HepG2 (cell line): Measurements from ENCODE around the gene IL17RB. TPM values are rescaled to one million over a fixed set of nuclear protein-coding genes. Genes with fewer than 3 reads are reported as not detected.

Source experiments
- HIVEP1 ChIP-seq: sonication (generic); formaldehyde crosslinking; IDR thresholded peaks from 2 replicates; pipeline ENCODE4 v1.4.0; 2020; ENCODE audit warnings: mild to moderate bottlenecking, missing genetic modification reagents
- RAD21 ChIP-seq: fragments of 450-650 bp; formaldehyde crosslinking; IDR thresholded peaks from 2 replicates; pipeline ENCODE4 v1.5.0; 2020; ENCODE audit warnings: mild to moderate bottlenecking
- SSRP1 ChIP-seq: IDR thresholded peaks from 2 replicates; pipeline ENCODE4 v1.6.1; 2016; ENCODE audit warnings: control low read depth
- TSC22D2 ChIP-seq: sonication (generic); formaldehyde crosslinking; IDR thresholded peaks from 2 replicates; pipeline ENCODE4 v1.5.1; 2020; ENCODE audit warnings: missing genetic modification reagents, mild to moderate bottlenecking, borderline replicate concordance
- ZNF274 ChIP-seq: sonication (generic); formaldehyde crosslinking; IDR thresholded peaks from 2 replicates; pipeline ENCODE4 v1.5.1; 2020; ENCODE audit warnings: mild to moderate bottlenecking, missing genetic modification reagents
- ZNF670 ChIP-seq: sonication (generic); formaldehyde crosslinking; IDR thresholded peaks from 2 replicates; pipeline ENCODE4 v1.8.0; 2022; ENCODE audit warnings: mild to moderate bottlenecking, missing genetic modification reagents, borderline replicate concordance
- polyA plus RNA-seq, 8 experiments: library from polyadenylated mRNA; depleted of rRNA in 3 of 8; stranded (reverse) in 7 of 8; unstranded in 1 of 8; fragments of >200 nt; fragmentation: Illumina TruSeq in 4 of 8; extraction: Trizol in 4 of 8; gene quantifications; 2 replicates each; pipeline versions ENCODE4 v1.2.1 to v1.2.3, GENCODE V29; 2011 to 2016; ENCODE audit warnings: low read depth in 4 of 8, missing spikeins in 1 of 8, mixed read lengths in 1 of 8; ENCODE audit not compliant: insufficient read depth in 1 of 8
- total RNA-seq, 5 experiments: library from RNA; depleted of rRNA; stranded (reverse); fragments of >200 nt; fragmentation: Illumina TruSeq; extraction: Trizol; gene quantifications; 2 replicates each; pipeline ENCODE4 v1.2.3, GENCODE V29; 2016; ENCODE audit warnings: low read depth in 1 of 5
- TF ChIP-seq, protein P1 (sequence below): sonication (generic); formaldehyde crosslinking; IDR thresholded peaks from 2 replicates; pipeline ENCODE4 v1.4.0; 2020; ENCODE audit warnings: missing genetic modification reagents
- TF ChIP-seq, protein P2 (sequence below): sonication (generic); formaldehyde crosslinking; IDR thresholded peaks from 2 replicates; pipeline ENCODE4 v1.4.0; 2020; ENCODE audit warnings: missing genetic modification reagents
- TF ChIP-seq, protein P3 (sequence below), 2 experiments: sonication (generic) in 1 of 2; formaldehyde crosslinking in 1 of 2; IDR thresholded peaks; 2 replicates each; pipeline versions ENCODE4 v1.4.0 to v1.6.1; 2018 to 2020; ENCODE audit warnings: missing genetic modification reagents in 2 of 2, borderline replicate concordance in 1 of 2, low read depth in 1 of 2, mild to moderate bottlenecking in 1 of 2, missing biosample characterization in 1 of 2
- TF ChIP-seq, protein P4 (sequence below): sonication (generic); formaldehyde crosslinking; IDR thresholded peaks from 2 replicates; pipeline ENCODE4 v1.9.0; 2022; ENCODE audit warnings: low read depth, missing genetic modification reagents
- TF ChIP-seq, protein P5 (sequence below): sonication (generic); formaldehyde crosslinking; conservative IDR thresholded peaks from 2 replicates; pipeline ENCODE4 v1.4.0; 2020; ENCODE audit warnings: missing genetic modification reagents
- TF ChIP-seq, protein P6 (sequence below): sonication (generic); formaldehyde crosslinking; IDR thresholded peaks from 2 replicates; pipeline ENCODE4 v1.9.0; 2022; ENCODE audit warnings: missing genetic modification reagents, mild to moderate bottlenecking, borderline replicate concordance

The IL17RB gene
- total and polyA plus RNA-seq, 2 of the 13 experiments (the other 11 are each of a cell fraction or from before 2014, with no cell fraction given), result 130 to 190 TPM

DNA sequence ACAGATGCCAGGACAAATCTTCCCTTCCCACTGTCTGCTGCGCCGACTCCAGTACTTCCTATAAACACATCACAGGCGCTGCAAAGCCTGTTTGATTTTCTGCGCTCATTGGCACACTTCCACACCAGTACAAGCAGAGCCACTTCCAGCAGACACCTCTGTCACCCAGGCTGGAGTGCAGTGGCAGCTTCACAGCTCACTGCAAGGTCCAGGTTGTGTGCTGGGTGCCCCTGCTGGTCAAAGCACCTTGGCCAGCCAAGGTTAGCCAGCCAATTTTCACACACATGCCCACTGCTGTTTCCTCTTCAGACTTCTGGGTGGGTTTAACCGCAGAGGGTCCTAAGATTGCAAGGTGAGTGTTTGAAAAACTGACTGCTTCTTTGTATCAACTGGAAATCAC is 5.1 kb upstream of the IL17RB start (continued):
- TF ChIP-seq HIVEP1, result 0 out of 2 replicates have a peak, but pooled peaks have one; percentile 45
- no peak for TF ChIP-seq ZNF670 (CRISPR knock-in tag)
- TF ChIP-seq, protein P1, sequence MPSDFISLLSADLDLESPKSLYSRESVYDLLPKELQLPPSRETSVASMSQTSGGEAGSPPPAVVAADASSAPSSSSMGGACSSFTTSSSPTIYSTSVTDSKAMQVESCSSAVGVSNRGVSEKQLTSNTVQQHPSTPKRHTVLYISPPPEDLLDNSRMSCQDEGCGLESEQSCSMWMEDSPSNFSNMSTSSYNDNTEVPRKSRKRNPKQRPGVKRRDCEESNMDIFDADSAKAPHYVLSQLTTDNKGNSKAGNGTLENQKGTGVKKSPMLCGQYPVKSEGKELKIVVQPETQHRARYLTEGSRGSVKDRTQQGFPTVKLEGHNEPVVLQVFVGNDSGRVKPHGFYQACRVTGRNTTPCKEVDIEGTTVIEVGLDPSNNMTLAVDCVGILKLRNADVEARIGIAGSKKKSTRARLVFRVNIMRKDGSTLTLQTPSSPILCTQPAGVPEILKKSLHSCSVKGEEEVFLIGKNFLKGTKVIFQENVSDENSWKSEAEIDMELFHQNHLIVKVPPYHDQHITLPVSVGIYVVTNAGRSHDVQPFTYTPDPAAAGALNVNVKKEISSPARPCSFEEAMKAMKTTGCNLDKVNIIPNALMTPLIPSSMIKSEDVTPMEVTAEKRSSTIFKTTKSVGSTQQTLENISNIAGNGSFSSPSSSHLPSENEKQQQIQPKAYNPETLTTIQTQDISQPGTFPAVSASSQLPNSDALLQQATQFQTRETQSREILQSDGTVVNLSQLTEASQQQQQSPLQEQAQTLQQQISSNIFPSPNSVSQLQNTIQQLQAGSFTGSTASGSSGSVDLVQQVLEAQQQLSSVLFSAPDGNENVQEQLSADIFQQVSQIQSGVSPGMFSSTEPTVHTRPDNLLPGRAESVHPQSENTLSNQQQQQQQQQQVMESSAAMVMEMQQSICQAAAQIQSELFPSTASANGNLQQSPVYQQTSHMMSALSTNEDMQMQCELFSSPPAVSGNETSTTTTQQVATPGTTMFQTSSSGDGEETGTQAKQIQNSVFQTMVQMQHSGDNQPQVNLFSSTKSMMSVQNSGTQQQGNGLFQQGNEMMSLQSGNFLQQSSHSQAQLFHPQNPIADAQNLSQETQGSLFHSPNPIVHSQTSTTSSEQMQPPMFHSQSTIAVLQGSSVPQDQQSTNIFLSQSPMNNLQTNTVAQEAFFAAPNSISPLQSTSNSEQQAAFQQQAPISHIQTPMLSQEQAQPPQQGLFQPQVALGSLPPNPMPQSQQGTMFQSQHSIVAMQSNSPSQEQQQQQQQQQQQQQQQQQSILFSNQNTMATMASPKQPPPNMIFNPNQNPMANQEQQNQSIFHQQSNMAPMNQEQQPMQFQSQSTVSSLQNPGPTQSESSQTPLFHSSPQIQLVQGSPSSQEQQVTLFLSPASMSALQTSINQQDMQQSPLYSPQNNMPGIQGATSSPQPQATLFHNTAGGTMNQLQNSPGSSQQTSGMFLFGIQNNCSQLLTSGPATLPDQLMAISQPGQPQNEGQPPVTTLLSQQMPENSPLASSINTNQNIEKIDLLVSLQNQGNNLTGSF (CRISPR knock-in tag), result no peak
- TF ChIP-seq, protein P2, sequence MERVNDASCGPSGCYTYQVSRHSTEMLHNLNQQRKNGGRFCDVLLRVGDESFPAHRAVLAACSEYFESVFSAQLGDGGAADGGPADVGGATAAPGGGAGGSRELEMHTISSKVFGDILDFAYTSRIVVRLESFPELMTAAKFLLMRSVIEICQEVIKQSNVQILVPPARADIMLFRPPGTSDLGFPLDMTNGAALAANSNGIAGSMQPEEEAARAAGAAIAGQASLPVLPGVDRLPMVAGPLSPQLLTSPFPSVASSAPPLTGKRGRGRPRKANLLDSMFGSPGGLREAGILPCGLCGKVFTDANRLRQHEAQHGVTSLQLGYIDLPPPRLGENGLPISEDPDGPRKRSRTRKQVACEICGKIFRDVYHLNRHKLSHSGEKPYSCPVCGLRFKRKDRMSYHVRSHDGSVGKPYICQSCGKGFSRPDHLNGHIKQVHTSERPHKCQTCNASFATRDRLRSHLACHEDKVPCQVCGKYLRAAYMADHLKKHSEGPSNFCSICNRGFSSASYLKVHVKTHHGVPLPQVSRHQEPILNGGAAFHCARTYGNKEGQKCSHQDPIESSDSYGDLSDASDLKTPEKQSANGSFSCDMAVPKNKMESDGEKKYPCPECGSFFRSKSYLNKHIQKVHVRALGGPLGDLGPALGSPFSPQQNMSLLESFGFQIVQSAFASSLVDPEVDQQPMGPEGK (CRISPR knock-in tag), result no peak
- TF ChIP-seq, protein P3, sequence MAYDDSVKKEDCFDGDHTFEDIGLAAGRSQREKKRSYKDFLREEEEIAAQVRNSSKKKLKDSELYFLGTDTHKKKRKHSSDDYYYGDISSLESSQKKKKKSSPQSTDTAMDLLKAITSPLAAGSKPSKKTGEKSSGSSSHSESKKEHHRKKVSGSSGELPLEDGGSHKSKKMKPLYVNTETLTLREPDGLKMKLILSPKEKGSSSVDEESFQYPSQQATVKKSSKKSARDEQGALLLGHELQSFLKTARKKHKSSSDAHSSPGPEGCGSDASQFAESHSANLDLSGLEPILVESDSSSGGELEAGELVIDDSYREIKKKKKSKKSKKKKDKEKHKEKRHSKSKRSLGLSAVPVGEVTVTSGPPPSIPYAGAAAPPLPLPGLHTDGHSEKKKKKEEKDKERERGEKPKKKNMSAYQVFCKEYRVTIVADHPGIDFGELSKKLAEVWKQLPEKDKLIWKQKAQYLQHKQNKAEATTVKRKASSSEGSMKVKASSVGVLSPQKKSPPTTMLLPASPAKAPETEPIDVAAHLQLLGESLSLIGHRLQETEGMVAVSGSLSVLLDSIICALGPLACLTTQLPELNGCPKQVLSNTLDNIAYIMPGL (CRISPR knock-in tag; IDR thresholded peaks at IDR 0.05; ENCODE audit: borderline replicate concordance in 1 of 2, low read depth in 1 of 2), result peak in 1 of 2 experiments; percentile 34; a peak in 1 of 4 replicates
- TF ChIP-seq RAD21, result peak; percentile 47; the same call in 1 of the 2 replicates
- TF ChIP-seq, protein P4, sequence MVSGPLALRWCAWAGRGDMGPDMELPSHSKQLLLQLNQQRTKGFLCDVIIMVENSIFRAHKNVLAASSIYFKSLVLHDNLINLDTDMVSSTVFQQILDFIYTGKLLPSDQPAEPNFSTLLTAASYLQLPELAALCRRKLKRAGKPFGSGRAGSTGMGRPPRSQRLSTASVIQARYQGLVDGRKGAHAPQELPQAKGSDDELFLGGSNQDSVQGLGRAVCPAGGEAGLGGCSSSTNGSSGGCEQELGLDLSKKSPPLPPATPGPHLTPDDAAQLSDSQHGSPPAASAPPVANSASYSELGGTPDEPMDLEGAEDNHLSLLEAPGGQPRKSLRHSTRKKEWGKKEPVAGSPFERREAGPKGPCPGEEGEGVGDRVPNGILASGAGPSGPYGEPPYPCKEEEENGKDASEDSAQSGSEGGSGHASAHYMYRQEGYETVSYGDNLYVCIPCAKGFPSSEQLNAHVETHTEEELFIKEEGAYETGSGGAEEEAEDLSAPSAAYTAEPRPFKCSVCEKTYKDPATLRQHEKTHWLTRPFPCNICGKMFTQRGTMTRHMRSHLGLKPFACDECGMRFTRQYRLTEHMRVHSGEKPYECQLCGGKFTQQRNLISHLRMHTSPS, result peak; percentile 61
- TF ChIP-seq ZNF274 (CRISPR knock-in tag), result 0 out of 2 replicates have a peak, but pooled peaks have one; percentile 23
- TF ChIP-seq, protein P5, sequence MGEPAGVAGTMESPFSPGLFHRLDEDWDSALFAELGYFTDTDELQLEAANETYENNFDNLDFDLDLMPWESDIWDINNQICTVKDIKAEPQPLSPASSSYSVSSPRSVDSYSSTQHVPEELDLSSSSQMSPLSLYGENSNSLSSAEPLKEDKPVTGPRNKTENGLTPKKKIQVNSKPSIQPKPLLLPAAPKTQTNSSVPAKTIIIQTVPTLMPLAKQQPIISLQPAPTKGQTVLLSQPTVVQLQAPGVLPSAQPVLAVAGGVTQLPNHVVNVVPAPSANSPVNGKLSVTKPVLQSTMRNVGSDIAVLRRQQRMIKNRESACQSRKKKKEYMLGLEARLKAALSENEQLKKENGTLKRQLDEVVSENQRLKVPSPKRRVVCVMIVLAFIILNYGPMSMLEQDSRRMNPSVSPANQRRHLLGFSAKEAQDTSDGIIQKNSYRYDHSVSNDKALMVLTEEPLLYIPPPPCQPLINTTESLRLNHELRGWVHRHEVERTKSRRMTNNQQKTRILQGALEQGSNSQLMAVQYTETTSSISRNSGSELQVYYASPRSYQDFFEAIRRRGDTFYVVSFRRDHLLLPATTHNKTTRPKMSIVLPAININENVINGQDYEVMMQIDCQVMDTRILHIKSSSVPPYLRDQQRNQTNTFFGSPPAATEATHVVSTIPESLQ (CRISPR knock-in tag), result no peak
- TF ChIP-seq, protein P6, sequence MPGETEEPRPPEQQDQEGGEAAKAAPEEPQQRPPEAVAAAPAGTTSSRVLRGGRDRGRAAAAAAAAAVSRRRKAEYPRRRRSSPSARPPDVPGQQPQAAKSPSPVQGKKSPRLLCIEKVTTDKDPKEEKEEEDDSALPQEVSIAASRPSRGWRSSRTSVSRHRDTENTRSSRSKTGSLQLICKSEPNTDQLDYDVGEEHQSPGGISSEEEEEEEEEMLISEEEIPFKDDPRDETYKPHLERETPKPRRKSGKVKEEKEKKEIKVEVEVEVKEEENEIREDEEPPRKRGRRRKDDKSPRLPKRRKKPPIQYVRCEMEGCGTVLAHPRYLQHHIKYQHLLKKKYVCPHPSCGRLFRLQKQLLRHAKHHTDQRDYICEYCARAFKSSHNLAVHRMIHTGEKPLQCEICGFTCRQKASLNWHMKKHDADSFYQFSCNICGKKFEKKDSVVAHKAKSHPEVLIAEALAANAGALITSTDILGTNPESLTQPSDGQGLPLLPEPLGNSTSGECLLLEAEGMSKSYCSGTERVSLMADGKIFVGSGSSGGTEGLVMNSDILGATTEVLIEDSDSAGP, result 0 out of 2 replicates have a peak, but pooled peaks have one; percentile 14
- no peak for TF ChIP-seq SSRP1 (CRISPR knock-in tag)
- TF ChIP-seq TSC22D2, result 0 out of 2 replicates have a peak, but pooled peaks have one; percentile 58
